CD1c-positive myeloid dendritic cell (primary cell): Measurements from ENCODE around the gene ITPR1.

ENCODE experiments used
- DNase-seq: peaks from one replicate; pipeline ENCODE4 v3.0.0-alpha.2; 2016; ENCODE audit errors: extremely low spot score

Gene ITPR1

GRCh38 chr3:4509983-4510755 is 17.0 kb downstream of the ITPR1 start:
- DNase-seq: no peak

GRCh38 chr3:4511491-4512262 is 18.5 kb downstream of the ITPR1 start:
- no peak for DNase-seq

- no peak for DNase-seq
These were observed 19.9 kb downstream of the ITPR1 start for GRCh38 chr3:4512895-4513616.

- no peak for DNase-seq
These were observed 21.2 kb downstream of the ITPR1 start for GRCh38 chr3:4514321-4514720.

- DNase-seq: no peak
These were observed 21.8 kb downstream of the ITPR1 start for GRCh38 chr3:4514916-4515315.

GRCh38 chr3:4515916-4516579 is 22.9 kb downstream of the ITPR1 start:
- no peak for DNase-seq

DNA sequence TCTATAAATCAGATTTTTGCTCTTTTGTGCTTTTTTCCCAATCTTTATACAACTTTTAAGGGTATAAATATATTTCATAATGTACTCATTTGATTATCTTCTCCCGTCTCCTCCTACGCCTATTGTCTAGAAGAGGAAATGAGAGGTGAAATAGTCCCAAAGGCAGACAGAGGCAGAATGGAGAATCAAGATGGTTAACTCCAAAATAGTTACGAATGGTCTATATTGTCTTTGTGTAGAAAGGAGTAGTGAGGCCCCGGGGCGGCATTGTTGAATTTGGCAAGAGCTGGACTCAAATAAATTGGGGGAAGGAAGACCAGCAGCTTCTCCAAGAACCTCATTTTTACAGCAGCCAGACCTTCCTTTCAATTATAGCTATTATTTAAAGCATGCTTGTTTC is 23.9 kb downstream of the ITPR1 start:
- DNase-seq: peak; percentile 66

DNA sequence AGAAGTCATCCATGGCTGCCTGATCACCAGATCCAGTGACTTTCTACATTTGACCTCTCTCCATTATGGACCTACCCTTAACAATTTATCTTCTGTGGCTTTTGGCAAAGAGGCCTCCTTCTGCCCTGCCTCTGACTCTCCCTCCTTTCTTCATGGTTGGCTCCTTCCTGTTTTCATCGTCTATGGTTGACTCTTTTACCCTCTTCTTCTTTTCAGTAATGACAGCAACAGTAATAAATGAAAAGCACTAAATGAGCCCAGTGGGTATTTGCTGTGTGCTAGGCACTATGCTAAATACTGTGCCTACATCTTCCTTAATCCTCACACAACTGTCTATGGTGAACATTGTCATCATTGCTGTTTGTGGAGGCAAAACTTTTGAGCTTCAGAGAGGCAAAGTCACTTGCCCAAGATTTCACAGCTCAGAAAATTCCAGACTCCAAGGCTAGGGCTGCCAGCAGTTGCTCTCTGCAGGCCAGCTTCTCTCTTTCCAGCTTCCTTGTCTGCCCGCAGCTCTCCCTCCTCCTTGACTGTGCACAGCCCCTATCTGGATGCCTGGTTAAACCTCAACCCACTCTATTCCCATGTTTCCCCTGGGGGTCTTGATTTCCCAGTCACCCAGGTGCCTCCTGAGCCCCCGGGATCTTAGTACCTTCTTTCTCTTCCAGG is 24.6 kb downstream of the ITPR1 start:
- DNase-seq: peak; percentile 43

GRCh38 chr3:4520033-4520816 is 27.1 kb downstream of the ITPR1 start:
- DNase-seq: peak; percentile 73

DNA sequence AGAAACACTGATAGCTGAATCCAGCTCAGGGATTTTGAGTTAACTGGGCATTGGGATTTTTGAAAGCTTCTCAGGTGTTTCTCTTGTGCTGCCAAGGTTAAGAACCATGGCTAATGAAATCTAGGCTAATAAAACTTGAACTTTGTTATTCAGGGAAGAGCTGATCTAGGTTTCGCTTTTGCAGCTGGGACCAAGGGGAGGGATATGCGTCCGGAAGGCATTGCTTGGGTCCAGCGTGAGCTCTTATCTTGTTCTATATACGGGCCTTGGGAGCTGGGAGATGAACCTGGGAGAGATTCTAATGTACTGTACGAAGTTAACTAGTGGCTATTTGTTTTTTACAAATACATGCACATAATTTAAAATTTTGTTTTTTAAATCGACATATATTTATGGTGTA is 29.8 kb downstream of the ITPR1 start:
- no peak for DNase-seq

GRCh38 chr3:4523710-4524698 is 30.9 kb downstream of the ITPR1 start:
- no peak for DNase-seq

DNA sequence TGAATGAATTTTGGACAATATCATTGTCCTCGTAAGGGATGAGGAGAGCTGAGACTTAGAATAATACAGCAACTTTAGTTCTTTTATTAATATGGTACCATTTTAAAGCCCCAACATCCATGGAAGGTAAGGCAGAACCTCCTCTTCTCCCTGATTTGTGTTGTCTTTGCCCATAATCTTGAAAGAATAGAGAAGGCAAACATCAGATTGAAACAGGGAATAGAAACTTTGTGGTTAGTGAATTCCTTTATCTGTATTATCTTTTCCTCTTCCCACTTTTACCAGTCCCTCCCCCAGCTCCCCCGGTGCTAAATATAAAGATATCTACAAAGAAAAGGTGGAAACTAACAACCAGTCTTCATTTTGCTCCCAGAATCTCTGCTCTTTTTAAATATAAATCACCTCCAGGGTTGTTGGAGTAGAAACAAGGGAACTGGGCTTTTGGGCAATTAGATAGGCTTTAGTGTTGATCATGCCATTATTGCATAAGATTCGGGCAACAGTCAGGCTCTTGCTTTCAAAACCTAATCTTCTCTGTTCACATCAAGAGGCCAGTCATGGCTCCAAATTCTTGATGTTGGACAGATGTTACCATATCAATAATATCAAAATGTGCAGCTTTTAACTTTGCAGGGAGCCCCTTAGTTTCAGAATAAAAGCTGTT is 32.5 kb downstream of the ITPR1 start:
- DNase-seq: peak; percentile 36

DNA sequence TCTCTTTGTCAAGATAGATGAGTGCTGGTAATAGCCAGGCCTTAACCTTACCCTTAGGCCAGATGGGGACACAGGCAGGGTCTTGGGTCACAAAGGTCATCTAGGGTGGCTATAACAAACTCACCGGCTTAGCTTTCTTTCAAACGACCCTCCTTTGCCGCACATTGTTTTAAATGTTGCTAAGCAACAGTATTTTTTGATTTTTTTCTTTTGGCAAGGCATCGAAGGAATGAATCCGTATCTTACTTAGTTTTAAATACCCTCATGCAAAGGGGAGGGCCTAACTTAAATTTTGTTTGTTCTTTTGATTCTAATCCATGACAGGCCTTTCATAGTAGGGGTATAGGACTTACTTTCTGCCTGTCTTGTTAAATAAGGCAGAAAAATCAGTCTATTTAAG is 35.2 kb downstream of the ITPR1 start:
- no peak for DNase-seq

GRCh38 chr3:4528819-4529600 is 35.9 kb downstream of the ITPR1 start:
- no peak for DNase-seq

GRCh38 chr3:4529876-4530588 is 36.9 kb downstream of the ITPR1 start:
- peak; percentile 50 for DNase-seq

- DNase-seq: no peak
These were observed 38.4 kb downstream of the ITPR1 start for GRCh38 chr3:4531478-4532025.

DNA sequence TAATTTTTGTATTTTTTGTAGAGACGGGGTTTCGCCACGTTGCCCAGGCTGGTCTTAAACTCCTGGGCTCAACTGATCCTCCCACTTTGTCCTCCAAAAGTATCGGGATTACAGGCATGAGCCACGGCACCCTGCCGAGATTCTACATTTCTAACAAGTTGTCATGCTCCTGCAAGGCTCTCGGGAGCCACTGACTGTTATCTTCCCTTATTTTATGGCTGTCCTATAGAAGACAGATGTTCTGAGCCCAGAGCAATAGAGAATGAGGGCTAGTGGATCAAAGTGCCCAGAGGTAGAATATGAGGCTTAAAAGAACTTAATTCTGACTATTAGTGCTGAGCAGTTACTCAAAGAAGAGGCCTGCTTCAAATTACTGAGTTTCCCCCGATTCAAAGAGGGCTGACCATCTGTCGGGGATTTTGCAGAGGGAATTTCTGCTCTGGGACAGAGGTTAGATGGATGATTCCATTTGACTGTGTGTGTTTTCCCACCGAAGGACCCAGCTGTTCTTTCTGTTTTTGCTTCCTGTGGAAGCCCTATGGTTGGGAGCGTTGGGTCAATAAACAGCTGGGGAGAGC is 39.5 kb downstream of the ITPR1 start:
- DNase-seq: no peak
